ENCODE data around the gene ADCY5.

Gene ADCY5

DNA sequence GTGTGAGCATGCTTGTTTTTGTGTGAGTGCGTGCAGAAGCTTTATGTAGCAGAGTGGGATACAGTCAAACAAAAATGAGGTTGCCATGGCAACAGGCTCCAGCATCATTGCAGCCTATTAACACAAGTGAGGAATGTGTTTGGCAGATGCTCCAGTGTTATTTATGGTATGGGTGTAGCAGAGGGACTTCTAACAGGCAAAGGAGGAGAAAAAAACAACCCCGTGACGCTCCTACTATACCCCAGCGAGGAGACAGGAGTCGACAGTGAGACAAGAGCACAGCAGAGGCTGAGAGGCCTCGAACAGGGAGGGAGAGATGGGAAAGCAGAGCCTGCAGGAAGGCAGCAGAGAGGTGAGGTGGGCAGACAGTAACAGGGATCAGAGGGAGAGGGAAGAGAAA is 4.9 kb downstream of the ADCY5 start:
- Histone ChIP-seq H3K27ac (ENCODE audit: poor library complexity, severe bottlenecking) (no peak overlapping the region), H3K9me3 (ENCODE audit: severe bottlenecking) (no peaks in the 10 kb centered on the region), H3K36me3 (ENCODE audit: low read depth) (no peaks in the 10 kb centered on the region), H3K4me3 (ENCODE audit: severe bottlenecking) (no peak overlapping the region), H3K27me3 (ENCODE audit: insufficient read depth, poor library complexity, severe bottlenecking) (peaks cover 35% of the 10 kb centered on the region), H3K4me1 (ENCODE audit: insufficient read depth, poor library complexity, severe bottlenecking) (no peaks in the 10 kb centered on the region)
- TF ChIP-seq, protein P1, sequence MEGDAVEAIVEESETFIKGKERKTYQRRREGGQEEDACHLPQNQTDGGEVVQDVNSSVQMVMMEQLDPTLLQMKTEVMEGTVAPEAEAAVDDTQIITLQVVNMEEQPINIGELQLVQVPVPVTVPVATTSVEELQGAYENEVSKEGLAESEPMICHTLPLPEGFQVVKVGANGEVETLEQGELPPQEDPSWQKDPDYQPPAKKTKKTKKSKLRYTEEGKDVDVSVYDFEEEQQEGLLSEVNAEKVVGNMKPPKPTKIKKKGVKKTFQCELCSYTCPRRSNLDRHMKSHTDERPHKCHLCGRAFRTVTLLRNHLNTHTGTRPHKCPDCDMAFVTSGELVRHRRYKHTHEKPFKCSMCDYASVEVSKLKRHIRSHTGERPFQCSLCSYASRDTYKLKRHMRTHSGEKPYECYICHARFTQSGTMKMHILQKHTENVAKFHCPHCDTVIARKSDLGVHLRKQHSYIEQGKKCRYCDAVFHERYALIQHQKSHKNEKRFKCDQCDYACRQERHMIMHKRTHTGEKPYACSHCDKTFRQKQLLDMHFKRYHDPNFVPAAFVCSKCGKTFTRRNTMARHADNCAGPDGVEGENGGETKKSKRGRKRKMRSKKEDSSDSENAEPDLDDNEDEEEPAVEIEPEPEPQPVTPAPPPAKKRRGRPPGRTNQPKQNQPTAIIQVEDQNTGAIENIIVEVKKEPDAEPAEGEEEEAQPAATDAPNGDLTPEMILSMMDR (IDR thresholded peaks at IDR 0.05; ENCODE audit: poor library complexity, severe bottlenecking): no peak
- ATAC-seq (ENCODE audit: low read depth): no peak
- DNase-seq (ENCODE audit: low spot score): no peak

DNA sequence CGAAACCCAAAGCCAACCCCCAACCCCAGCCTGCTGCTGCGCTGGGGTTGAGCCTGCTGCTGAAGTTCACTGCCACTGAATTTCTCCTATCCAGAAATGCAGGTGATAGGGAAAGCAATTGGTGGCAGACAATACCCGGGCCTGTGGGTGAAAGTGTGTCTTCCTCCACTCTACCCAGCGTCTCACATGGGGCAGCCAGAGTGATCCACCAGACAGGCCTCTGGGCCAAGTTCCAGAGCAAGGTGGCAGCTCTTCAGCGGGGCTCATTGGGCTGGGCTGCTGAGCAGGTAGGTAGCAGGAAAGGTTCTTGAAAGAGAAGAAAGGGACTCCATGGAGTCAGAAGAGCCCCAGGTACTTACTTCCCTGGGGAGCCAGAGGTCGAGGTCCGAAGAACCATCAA is 6.0 kb downstream of the ADCY5 start:
- TF ChIP-seq, protein P1 (IDR thresholded peaks at IDR 0.05; ENCODE audit: poor library complexity, severe bottlenecking): no peak
- H3K27me3 ChIP-seq (ENCODE audit: insufficient read depth, poor library complexity, severe bottlenecking): peaks cover 25% of the 10 kb centered on the region
- no peaks in the 10 kb centered on the region for H3K4me1 ChIP-seq (ENCODE audit: insufficient read depth, poor library complexity, severe bottlenecking)
- no peaks in the 10 kb centered on the region for H3K9me3 ChIP-seq (ENCODE audit: severe bottlenecking)
- H3K4me3 ChIP-seq (ENCODE audit: severe bottlenecking): no peak overlapping the region
- no peak overlapping the region for H3K27ac ChIP-seq (ENCODE audit: poor library complexity, severe bottlenecking)
- ATAC-seq (ENCODE audit: low read depth): no peak
- no peaks in the 10 kb centered on the region for H3K36me3 ChIP-seq (ENCODE audit: low read depth)
- DNase-seq (ENCODE audit: low spot score): no peak

DNA sequence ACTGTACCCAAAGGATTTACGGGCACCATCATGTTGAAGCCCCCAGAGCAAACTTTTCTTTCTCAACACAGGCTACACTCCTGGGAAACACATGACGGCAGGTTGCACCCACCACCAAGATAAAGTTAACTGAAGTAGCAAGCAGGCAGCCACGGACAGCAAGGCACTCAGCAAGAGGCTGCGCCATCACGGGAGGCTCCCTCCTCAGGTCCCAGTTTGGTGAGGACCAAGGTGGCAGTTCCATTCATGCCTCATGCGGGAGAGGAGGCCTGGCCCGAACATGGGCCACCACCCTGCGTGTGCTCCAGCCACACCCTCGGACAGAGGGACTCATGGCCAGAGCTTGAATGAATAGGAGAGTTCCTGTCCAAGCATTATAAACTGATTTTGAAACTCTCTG is 6.8 kb downstream of the ADCY5 start:
- ATAC-seq (ENCODE audit: low read depth) (no peak), DNase-seq (ENCODE audit: low spot score) (no peak)
- no peak overlapping the region for H3K4me3 ChIP-seq (ENCODE audit: severe bottlenecking)
- H3K27me3 ChIP-seq (ENCODE audit: insufficient read depth, poor library complexity, severe bottlenecking): peaks cover 19% of the 10 kb centered on the region
- H3K27ac ChIP-seq (ENCODE audit: poor library complexity, severe bottlenecking): no peak overlapping the region
- H3K36me3 ChIP-seq (ENCODE audit: low read depth): no peaks in the 10 kb centered on the region
- no peaks in the 10 kb centered on the region for H3K4me1 ChIP-seq (ENCODE audit: insufficient read depth, poor library complexity, severe bottlenecking)
- H3K9me3 ChIP-seq (ENCODE audit: severe bottlenecking): no peaks in the 10 kb centered on the region
- TF ChIP-seq, protein P1 (IDR thresholded peaks at IDR 0.05; ENCODE audit: poor library complexity, severe bottlenecking): no peak

DNA sequence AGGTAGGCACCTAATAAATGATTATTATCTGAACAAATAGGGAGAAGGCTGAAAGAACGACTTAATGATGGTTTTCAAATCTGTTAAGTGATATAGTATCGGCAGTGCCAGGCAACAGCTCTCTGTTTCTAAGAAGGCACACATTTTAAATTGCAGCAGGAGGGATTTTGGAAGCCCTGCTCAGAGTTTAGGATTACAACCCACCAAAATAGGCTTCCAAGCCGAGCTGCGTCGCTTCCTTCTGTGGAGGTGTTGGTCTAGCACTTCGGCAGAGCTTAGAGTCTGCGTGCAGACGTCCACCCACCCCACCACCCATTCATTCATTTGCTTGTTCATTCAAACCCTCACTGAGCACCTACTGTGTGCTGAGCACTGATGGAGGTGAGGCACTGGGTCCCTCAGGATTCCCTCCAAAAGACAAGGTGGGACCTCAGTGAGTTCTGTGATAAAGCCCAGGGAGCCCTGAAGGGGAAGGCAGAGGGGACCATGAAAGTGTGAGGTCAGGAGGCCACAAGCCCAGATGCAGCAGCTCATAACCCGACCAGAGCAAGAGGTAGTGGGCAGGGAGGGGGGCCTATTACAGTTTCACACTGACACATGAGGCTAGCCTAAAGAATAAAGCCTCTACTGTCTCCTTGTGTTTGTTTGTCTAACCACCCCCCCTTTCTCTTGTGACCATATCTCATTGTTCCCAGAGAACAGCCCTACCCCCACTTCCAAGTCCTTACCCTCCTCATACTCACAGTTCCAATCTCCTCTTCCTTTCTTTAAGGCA is 8.9 kb downstream of the ADCY5 start:
- Histone ChIP-seq H3K4me1 (ENCODE audit: insufficient read depth, poor library complexity, severe bottlenecking) (no peaks in the 10 kb centered on the region), H3K4me3 (ENCODE audit: severe bottlenecking) (no peak overlapping the region), H3K27ac (ENCODE audit: poor library complexity, severe bottlenecking) (no peak overlapping the region), H3K27me3 (ENCODE audit: insufficient read depth, poor library complexity, severe bottlenecking) (peaks cover 4% of the 10 kb centered on the region), H3K9me3 (ENCODE audit: severe bottlenecking) (no peaks in the 10 kb centered on the region), H3K36me3 (ENCODE audit: low read depth) (no peaks in the 10 kb centered on the region)
- no peak for ATAC-seq (ENCODE audit: low read depth)
- TF ChIP-seq, protein P1 (IDR thresholded peaks at IDR 0.05; ENCODE audit: poor library complexity, severe bottlenecking): no peak
- no peak for DNase-seq (ENCODE audit: low spot score)

DNA sequence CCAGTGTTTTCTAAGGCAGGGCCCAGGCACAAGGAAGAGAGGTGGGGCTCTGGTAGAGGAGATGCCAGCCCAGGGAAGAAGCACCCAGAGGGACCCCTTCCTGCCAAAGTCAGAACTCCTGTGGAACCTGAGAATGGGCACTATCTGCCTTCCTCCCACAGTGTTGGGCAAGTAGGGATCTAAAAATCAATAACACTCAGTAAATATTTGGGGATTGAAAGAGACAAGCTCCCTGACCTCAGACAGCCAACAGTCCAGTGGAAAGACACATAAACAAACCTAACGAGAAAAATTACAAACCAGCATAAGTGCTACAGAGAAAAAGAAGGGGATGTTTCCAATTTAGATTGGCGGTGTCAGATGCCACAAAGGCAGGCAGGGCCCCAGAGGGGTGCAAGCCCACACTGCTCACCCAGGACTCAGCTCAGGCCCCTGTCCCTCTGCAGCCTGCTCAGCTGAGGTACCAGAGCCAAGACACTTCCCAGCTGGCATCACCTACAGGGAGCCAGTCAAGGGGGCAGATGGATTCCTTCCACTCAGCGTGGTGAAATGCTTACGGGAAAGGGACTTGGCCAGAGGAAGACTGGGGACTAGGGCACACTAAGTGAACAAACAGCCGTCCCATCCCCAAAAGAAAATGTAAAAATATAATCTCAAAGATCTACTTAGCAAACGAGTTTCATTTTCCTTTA is 15.9 kb downstream of the ADCY5 start:
- TF ChIP-seq, protein P1 (IDR thresholded peaks at IDR 0.05; ENCODE audit: poor library complexity, severe bottlenecking): no peak
- DNase-seq (ENCODE audit: low spot score): no peak
- no peak overlapping the region for H3K27ac ChIP-seq (ENCODE audit: poor library complexity, severe bottlenecking)
- no peaks in the 10 kb centered on the region for H3K36me3 ChIP-seq (ENCODE audit: low read depth)
- no peak for ATAC-seq (ENCODE audit: low read depth)
- H3K4me3 ChIP-seq (ENCODE audit: severe bottlenecking): no peak overlapping the region
- H3K9me3 ChIP-seq (ENCODE audit: severe bottlenecking): no peaks in the 10 kb centered on the region
- no peaks in the 10 kb centered on the region for H3K4me1 ChIP-seq (ENCODE audit: insufficient read depth, poor library complexity, severe bottlenecking)
- H3K27me3 ChIP-seq (ENCODE audit: insufficient read depth, poor library complexity, severe bottlenecking): peaks cover 4% of the 10 kb centered on the region
